ENCODE results near the gene RABGAP1L. TPM values are rescaled to one million over a fixed set of nuclear protein-coding genes. Genes with fewer than 3 reads are reported as not detected.

RABGAP1L gene
- total and polyA plus RNA-seq, 10 of the 15 experiments (the other 5 are each of a cell fraction or from before 2014, with no cell fraction given) = 5.8 to 194 (median 113) TPM

DNA sequence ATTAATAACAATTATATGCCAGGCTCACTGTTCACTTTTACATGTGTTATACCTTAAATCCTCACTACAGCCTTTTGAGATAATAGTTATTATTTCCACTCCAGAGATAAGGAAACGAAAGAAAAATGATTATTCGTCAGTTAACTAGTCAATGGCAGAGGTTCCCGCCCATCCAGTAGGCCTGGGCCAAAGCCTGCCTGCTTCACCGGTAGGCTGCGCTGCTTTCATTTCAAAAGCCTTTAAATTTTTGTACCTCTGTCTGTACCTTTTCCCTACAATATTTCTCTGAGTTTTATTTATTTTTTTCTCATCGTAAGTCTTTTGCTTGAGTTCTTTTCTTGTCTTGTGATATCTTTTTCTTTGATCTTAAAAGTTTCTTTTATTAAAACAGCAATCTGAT, 292.1 kb downstream of the RABGAP1L start:
- DNase-seq (ENCODE audit: low read depth, low spot score) (no peak), FAIRE-seq (no peak), ATAC-seq (no peak)
- Histone ChIP-seq H3K79me2 (ENCODE audit: control insufficient read depth, insufficient read depth, low read length) (no peaks in the 10 kb centered on the region), H4K20me1 (ENCODE audit: control insufficient read depth, insufficient read depth) (no peaks in the 10 kb centered on the region), H3K9me3 (replicated peaks; ENCODE audit: control insufficient read depth, insufficient read depth, low read length) (no peaks in the 10 kb centered on the region), H3K4me3 (no peak overlapping the region), H3K36me3 (ENCODE audit: control insufficient read depth in 2 of 2, insufficient read depth in 2 of 2, low read length in 1 of 2) (peaks cover 0 to 4% of the 10 kb centered on the region in 2 experiments; a peak in 1 of 4 replicates), H3K27ac (ENCODE audit: control insufficient read depth, insufficient read depth) (no peak overlapping the region), H3K27me3 (replicated peaks in 1 of 2; ENCODE audit: control insufficient read depth in 2 of 2, insufficient read depth in 2 of 2, low read length in 1 of 2) (no peaks in the 10 kb centered on the region), H3K9ac (ENCODE audit: control insufficient read depth, insufficient read depth, low read length) (no peak overlapping the region), H3K4me1 (ENCODE audit: control insufficient read depth, insufficient read depth, low read length) (no peaks in the 10 kb centered on the region), H2AFZ (ENCODE audit: control insufficient read depth, low read depth, low read length) (no peak overlapping the region), H3K4me2 (ENCODE audit: control insufficient read depth, insufficient read depth) (no peak overlapping the region)
- no peak for TF ChIP-seq FOXM1 (IDR thresholded peaks at IDR 0.05; ENCODE audit: low read depth, low read length)
- TF ChIP-seq, protein P1, sequence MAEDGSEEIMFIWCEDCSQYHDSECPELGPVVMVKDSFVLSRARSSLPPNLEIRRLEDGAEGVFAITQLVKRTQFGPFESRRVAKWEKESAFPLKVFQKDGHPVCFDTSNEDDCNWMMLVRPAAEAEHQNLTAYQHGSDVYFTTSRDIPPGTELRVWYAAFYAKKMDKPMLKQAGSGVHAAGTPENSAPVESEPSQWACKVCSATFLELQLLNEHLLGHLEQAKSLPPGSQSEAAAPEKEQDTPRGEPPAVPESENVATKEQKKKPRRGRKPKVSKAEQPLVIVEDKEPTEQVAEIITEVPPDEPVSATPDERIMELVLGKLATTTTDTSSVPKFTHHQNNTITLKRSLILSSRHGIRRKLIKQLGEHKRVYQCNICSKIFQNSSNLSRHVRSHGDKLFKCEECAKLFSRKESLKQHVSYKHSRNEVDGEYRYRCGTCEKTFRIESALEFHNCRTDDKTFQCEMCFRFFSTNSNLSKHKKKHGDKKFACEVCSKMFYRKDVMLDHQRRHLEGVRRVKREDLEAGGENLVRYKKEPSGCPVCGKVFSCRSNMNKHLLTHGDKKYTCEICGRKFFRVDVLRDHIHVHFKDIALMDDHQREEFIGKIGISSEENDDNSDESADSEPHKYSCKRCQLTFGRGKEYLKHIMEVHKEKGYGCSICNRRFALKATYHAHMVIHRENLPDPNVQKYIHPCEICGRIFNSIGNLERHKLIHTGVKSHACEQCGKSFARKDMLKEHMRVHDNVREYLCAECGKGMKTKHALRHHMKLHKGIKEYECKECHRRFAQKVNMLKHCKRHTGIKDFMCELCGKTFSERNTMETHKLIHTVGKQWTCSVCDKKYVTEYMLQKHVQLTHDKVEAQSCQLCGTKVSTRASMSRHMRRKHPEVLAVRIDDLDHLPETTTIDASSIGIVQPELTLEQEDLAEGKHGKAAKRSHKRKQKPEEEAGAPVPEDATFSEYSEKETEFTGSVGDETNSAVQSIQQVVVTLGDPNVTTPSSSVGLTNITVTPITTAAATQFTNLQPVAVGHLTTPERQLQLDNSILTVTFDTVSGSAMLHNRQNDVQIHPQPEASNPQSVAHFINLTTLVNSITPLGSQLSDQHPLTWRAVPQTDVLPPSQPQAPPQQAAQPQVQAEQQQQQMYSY (CRISPR knock-in tag; IDR thresholded peaks at IDR 0.05) = no peak
- TF ChIP-seq, protein P2, sequence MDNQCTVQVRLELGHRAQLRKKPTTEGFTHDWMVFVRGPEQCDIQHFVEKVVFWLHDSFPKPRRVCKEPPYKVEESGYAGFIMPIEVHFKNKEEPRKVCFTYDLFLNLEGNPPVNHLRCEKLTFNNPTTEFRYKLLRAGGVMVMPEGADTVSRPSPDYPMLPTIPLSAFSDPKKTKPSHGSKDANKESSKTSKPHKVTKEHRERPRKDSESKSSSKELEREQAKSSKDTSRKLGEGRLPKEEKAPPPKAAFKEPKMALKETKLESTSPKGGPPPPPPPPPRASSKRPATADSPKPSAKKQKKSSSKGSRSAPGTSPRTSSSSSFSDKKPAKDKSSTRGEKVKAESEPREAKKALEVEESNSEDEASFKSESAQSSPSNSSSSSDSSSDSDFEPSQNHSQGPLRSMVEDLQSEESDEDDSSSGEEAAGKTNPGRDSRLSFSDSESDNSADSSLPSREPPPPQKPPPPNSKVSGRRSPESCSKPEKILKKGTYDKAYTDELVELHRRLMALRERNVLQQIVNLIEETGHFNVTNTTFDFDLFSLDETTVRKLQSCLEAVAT (IDR thresholded peaks at IDR 0.05) = no peak
- ChIA-PET POLR2A (no interaction called here), RAD21 (ENCODE audit: unreplicated experiment) (no interaction called here), SMC1A (ENCODE audit: uncharacterized antibody, unreplicated experiment) (interaction anchor here (1.3 kb wide), 1 partner anchor 10 kb away, joined by 3 read pairs; no protein-coding TSS in a partner anchor), CTCF (no interaction called here)
- intact Hi-C loops (cut with micrococcal nuclease; ENCODE audit: unreplicated experiment) (no loop called here), in situ Hi-C loops (cut with MboI) (no loop called here)
- BruUV-seq (replicated peaks) = no TSS peak
- 93% methylated on average over 6 of the region's 6 CpGs for WGBS (ENCODE audit: insufficient coverage, insufficient replicate concordance, low lambda C conversion rate, missing lambda C conversion rate)

Measured in GM12878 (cell line).